Liver (tissue), 3 donors: Measurements from ENCODE around the gene CHRNA7.

Experiments used
- CTCF ChIP-seq: fragments of 150-350 bp; IDR thresholded peaks from 2 replicates; pipeline ENCODE4 v1.5.1; 2017; ENCODE audit warnings: improper control_type of control experiment, low read depth, low read length; ENCODE audit not compliant: missing input control
- EGR1 ChIP-seq, 2 donors: IDR thresholded peaks; 2 replicates each; pipeline ENCODE4 v1.6.1; 2016 to 2018; ENCODE audit warnings: antibody characterized with exemption in 2 of 2, low read depth in 2 of 2
- GABPA ChIP-seq, 2 donors: IDR thresholded peaks in 1 of 2; conservative IDR thresholded peaks in 1 of 2; 2 replicates each; pipeline ENCODE4 v1.6.1; 2016; ENCODE audit warnings: antibody characterized with exemption in 2 of 2, mild to moderate bottlenecking in 1 of 2, moderate library complexity in 1 of 2
- HNF4A ChIP-seq, 2 donors: conservative IDR thresholded peaks; 2 replicates each; pipeline ENCODE4 v1.6.1; 2016; ENCODE audit warnings: antibody characterized with exemption in 2 of 2, mild to moderate bottlenecking in 2 of 2
- JUND ChIP-seq, 2 donors: IDR thresholded peaks; 2 replicates each; pipeline ENCODE4 v1.6.1; 2016; ENCODE audit warnings: antibody characterized with exemption in 2 of 2
- MAX ChIP-seq: IDR thresholded peaks from 2 replicates; pipeline ENCODE4 v1.6.1; 2016; ENCODE audit warnings: antibody characterized with exemption
- NR2F2 ChIP-seq: IDR thresholded peaks from 2 replicates; pipeline ENCODE4 v1.6.1; 2016; ENCODE audit warnings: antibody characterized with exemption
- RAD21 ChIP-seq, 2 donors: IDR thresholded peaks; 2 replicates each; pipeline ENCODE4 v1.6.1; 2016; ENCODE audit warnings: antibody characterized with exemption in 2 of 2, mild to moderate bottlenecking in 2 of 2
- REST ChIP-seq: IDR thresholded peaks from 2 replicates; pipeline ENCODE4 v1.6.1; 2016; ENCODE audit warnings: antibody characterized with exemption, mild to moderate bottlenecking
- RXRA ChIP-seq, 2 donors: IDR thresholded peaks; 2 replicates each; pipeline ENCODE4 v1.6.1; 2017 to 2018; ENCODE audit warnings: antibody characterized with exemption in 2 of 2, mild to moderate bottlenecking in 1 of 2
- TAF1 ChIP-seq: conservative IDR thresholded peaks from 2 replicates; pipeline ENCODE4 v1.6.1; 2016; ENCODE audit warnings: antibody characterized with exemption, mild to moderate bottlenecking
- YY1 ChIP-seq: IDR thresholded peaks from 2 replicates; pipeline ENCODE4 v1.6.1; 2016; ENCODE audit warnings: antibody characterized with exemption, mild to moderate bottlenecking
- ZBTB33 ChIP-seq: IDR thresholded peaks from 2 replicates; pipeline ENCODE4 v1.6.1; 2016; ENCODE audit warnings: antibody characterized with exemption
- donor health status: healthy.
- donor health status: healthy.

GRCh38 chr15:32099097-32099785 is 68.9 kb downstream of the CHRNA7 start:
- TF ChIP-seq CTCF = no peak
- no peak for TF ChIP-seq YY1
- TF ChIP-seq TAF1 = no peak
- TF ChIP-seq REST = no peak
- TF ChIP-seq ZBTB33 = no peak
- no peak for TF ChIP-seq EGR1 (IDR thresholded peaks at IDR 0.05; ENCODE audit: low read depth in 2 of 2)
- no peak for TF ChIP-seq RAD21 (IDR thresholded peaks at IDR 0.05)
- no peak for TF ChIP-seq RXRA (IDR thresholded peaks at IDR 0.05)
- no peak for TF ChIP-seq GABPA (IDR thresholded peaks at IDR 0.05 in 1 of 2, conservative IDR thresholded peaks at IDR 0.05 in 1 of 2)
- TF ChIP-seq JUND (IDR thresholded peaks at IDR 0.05) = no peak
- no peak for TF ChIP-seq MAX
- TF ChIP-seq HNF4A (conservative IDR thresholded peaks at IDR 0.05) = no peak
- TF ChIP-seq NR2F2 = no peak
